IPS-15b (cell line): ENCODE results near the gene CEACAM8.
"Not testable (repeated sequence)": the region's sequence is repeated elsewhere in the genome, so short reads cannot be mapped to it uniquely, and the experiment has no call there.

ENCODE experiments used
- H3K27me3 ChIP-seq: one replicate; pipeline ENCODE4 v1.6.1; 2013; ENCODE audit warnings: low read length; ENCODE audit not compliant: control insufficient read depth, insufficient read depth
- H3K36me3 ChIP-seq: one replicate; pipeline ENCODE4 v1.6.1; 2013; ENCODE audit warnings: low read length; ENCODE audit not compliant: control insufficient read depth, insufficient read depth
- H3K4me1 ChIP-seq: one replicate; pipeline ENCODE4 v1.6.1; 2013; ENCODE audit warnings: mild to moderate bottlenecking, low read length; ENCODE audit not compliant: control insufficient read depth, insufficient read depth
- H3K4me3 ChIP-seq: one replicate; pipeline ENCODE4 v1.5.1; 2013; ENCODE audit warnings: low read depth, low read length
- H3K9ac ChIP-seq: one replicate; pipeline ENCODE4 v1.6.1; 2013; ENCODE audit warnings: low read depth, mild to moderate bottlenecking, low read length
- H3K9me3 ChIP-seq: one replicate; pipeline ENCODE4 v1.6.1; 2013; ENCODE audit warnings: mild to moderate bottlenecking, low read length; ENCODE audit not compliant: control insufficient read depth, insufficient read depth

The CEACAM8 gene

GRCh38 chr19:42552086-42553065 is 42.3 kb downstream of the CEACAM8 start:
- peaks cover 7% of the 10 kb centered on the region for H3K4me1 ChIP-seq
- no peak overlapping the region for H3K4me3 ChIP-seq
- H3K9me3 ChIP-seq, result no peaks in the 10 kb centered on the region
- H3K36me3 ChIP-seq, result no peaks in the 10 kb centered on the region
- no peaks in the 10 kb centered on the region for H3K27me3 ChIP-seq
- no peak overlapping the region for H3K9ac ChIP-seq

GRCh38 chr19:42550521-42550920 is 44.2 kb downstream of the CEACAM8 start:
- H3K4me1 ChIP-seq, H3K27me3 ChIP-seq, H3K9ac ChIP-seq, H3K9me3 ChIP-seq, H3K4me3 ChIP-seq, H3K36me3 ChIP-seq: not testable (repeated sequence)

DNA sequence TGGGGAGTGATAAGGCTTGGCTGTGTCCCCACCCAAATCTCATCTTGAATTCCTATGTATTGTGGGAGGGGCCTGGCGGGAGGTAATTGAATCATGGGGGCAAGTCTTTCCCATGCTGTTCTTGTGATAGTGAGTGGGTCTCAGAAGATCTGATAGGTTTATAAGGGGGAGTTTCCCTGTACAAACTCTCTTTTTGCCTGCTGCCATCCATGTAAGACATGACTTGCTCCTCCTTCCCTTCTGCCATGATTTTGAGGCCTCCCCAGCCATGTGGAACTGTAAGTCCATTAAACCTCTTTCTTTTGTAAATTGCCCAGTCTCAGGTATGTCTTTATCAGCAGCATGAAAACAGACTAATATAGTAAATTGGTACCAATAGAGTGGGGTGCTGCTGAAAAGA is 45.7 kb downstream of the CEACAM8 start:
- not testable (repeated sequence) for H3K27me3 ChIP-seq, H3K4me1 ChIP-seq, H3K9me3 ChIP-seq, H3K9ac ChIP-seq, H3K36me3 ChIP-seq, H3K4me3 ChIP-seq

DNA sequence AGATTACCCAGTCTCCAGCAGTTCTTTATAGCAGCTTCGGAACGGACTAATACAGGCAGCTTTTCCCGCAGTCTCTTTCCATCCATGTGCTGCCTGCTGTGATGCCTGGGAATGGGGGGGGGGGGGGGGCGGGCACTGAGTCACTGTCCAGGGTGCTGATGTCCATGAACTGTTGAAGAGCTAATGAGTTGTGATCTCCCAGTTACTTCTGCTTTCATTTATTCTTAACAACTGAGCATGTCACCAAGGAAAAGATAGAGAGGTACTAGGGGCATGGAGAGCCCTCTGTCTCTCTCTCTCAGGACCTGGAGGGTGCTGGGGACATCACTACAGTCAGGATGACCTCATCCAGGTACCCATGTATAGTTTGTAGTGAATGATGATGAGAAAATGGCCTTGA is 46.2 kb downstream of the CEACAM8 start:
- no peaks in the 10 kb centered on the region for H3K27me3 ChIP-seq
- no peak overlapping the region for H3K4me3 ChIP-seq
- H3K4me1 ChIP-seq, result no peaks in the 10 kb centered on the region
- H3K9me3 ChIP-seq, result no peaks in the 10 kb centered on the region
- no peaks in the 10 kb centered on the region for H3K36me3 ChIP-seq
- no peak overlapping the region for H3K9ac ChIP-seq

DNA sequence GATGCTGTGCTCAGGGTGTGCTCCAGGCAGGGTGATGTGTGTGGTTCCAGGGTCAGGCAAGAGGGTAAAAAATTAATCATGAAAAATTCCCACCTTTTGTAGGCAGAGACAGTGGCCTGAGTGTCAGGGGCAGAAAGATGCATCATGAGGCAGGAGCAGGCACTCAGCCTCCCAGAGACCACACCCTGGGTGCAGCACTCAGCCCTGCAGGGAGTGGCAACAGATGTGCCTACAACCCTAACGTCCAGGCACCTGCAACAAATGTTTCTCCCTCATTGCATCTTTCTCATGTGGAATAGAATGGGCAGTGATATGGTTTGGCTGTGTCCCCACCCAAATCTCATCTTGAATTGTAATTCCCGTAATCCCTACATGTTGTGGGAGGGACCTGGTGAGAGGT is 46.8 kb downstream of the CEACAM8 start:
- Histone ChIP-seq H3K27me3 (no peaks in the 10 kb centered on the region), H3K9ac (no peak overlapping the region), H3K4me3 (no peak overlapping the region), H3K9me3 (no peaks in the 10 kb centered on the region), H3K36me3 (no peaks in the 10 kb centered on the region), H3K4me1 (no peaks in the 10 kb centered on the region)

DNA sequence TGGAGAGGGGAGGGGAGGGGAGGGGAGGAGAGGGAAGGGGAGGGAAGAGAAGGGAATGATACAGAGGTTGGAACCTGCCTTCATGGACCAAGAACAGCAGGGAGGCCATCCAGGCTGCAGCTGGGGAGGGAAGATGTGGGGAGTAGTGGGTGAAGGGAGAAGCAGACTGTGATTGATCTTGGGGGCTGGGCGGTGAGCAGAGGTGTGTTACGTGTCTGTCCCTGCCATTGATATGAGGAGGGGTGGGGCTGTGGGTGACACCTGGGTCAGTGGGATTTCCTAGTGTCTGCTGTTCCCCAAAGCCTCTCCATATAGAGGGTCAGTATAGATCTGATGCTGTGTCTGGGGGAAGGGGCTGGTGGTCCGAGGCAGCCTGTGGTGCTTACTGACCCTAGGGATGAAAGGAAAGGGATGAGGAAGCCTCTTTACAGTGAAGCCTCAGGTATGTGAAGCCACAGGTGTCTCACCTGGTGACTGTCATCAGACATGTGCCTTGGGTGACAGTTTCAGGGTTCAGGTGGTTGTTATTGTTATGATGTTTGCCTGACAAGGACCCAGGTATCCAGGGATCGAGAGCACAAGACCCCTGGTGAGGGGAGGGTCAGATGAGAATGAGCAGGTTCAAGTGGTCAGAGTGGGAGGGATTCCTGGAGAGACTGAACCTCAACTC is 47.8 kb downstream of the CEACAM8 start:
- H3K9ac ChIP-seq, result no peak overlapping the region

GRCh38 chr19:42544146-42544545 is 50.6 kb downstream of the CEACAM8 start:
- Histone ChIP-seq H3K9ac (no peak overlapping the region), H3K36me3 (no peaks in the 10 kb centered on the region), H3K4me1 (peaks cover 12% of the 10 kb centered on the region), H3K4me3 (no peak overlapping the region), H3K27me3 (peaks cover 2% of the 10 kb centered on the region), H3K9me3 (no peaks in the 10 kb centered on the region)

More for the DNA sequence above, 47.8 kb downstream of the CEACAM8 start:
- no peaks in the 10 kb centered on the region for H3K27me3 ChIP-seq
- H3K36me3 ChIP-seq, result no peaks in the 10 kb centered on the region
- H3K9me3 ChIP-seq, result no peaks in the 10 kb centered on the region
- no peaks in the 10 kb centered on the region for H3K4me1 ChIP-seq
- no peak overlapping the region for H3K4me3 ChIP-seq

DNA sequence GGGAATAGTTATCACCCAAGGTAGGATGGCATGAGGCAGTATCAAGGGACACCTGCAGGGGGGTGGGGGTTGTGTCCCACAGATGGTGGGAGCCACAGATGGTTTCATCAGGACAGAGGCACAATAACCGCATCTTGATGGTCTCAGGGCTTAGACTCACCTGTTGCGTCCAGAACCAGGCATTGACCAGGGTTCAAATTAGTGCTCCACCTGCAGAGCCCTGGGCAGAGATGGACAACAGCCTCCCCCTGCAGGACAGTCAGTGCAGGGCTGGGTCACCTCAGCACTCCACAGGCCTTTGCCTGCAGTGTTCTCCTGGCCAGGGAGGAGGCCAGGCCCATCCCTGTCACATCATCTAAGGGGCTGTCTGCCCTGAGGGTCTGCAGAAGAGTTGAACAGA is 51.9 kb downstream of the CEACAM8 start:
- H3K9ac ChIP-seq, result no peak overlapping the region
- H3K9me3 ChIP-seq, result no peaks in the 10 kb centered on the region
- peaks cover 6% of the 10 kb centered on the region for H3K27me3 ChIP-seq
- H3K4me1 ChIP-seq, result peaks cover 13% of the 10 kb centered on the region
- H3K36me3 ChIP-seq, result no peaks in the 10 kb centered on the region
- no peak overlapping the region for H3K4me3 ChIP-seq

- Histone ChIP-seq H3K27me3 (peaks cover 6% of the 10 kb centered on the region), H3K9me3 (no peaks in the 10 kb centered on the region), H3K4me3 (no peak overlapping the region), H3K36me3 (no peaks in the 10 kb centered on the region), H3K4me1 (peaks cover 13% of the 10 kb centered on the region), H3K9ac (no peak overlapping the region)
Observed at GRCh38 chr19:42540071-42540553, 54.6 kb downstream of the CEACAM8 start.

GRCh38 chr19:42538841-42539709 is 55.6 kb downstream of the CEACAM8 start:
- Histone ChIP-seq H3K9me3 (no peaks in the 10 kb centered on the region), H3K36me3 (no peaks in the 10 kb centered on the region), H3K27me3 (peaks cover 6% of the 10 kb centered on the region), H3K9ac (no peak overlapping the region), H3K4me1 (peaks cover 18% of the 10 kb centered on the region), H3K4me3 (no peak overlapping the region)

- peaks cover 17% of the 10 kb centered on the region for H3K4me1 ChIP-seq
- H3K4me3 ChIP-seq, H3K36me3 ChIP-seq, H3K27me3 ChIP-seq, H3K9me3 ChIP-seq, H3K9ac ChIP-seq: not testable (repeated sequence)
Observed at GRCh38 chr19:42535276-42535675, 59.4 kb downstream of the CEACAM8 start.
